Osteoblast (primary cell): ENCODE data around the gene TMPRSS9. TPM values are rescaled to one million over a fixed set of nuclear protein-coding genes. Genes with fewer than 3 reads are reported as not detected.

Source experiments
- DNase-seq: peaks from one replicate; pipeline ENCODE4 v3.0.0; 2011; ENCODE audit warnings: low spot score, mixed read lengths; ENCODE audit not compliant: insufficient read length; ENCODE audit errors: missing footprints
- H2AFZ ChIP-seq: 2 replicates; pipeline ENCODE4 v1.6.0; 2011; ENCODE audit warnings: mild to moderate bottlenecking, low read length
- H3K27ac ChIP-seq: 2 replicates; pipeline ENCODE4 v1.5.1; 2011; ENCODE audit warnings: mild to moderate bottlenecking, low read depth, low read length, moderate library complexity
- H3K27me3 ChIP-seq: 2 replicates; pipeline ENCODE4 v1.6.0; 2012; ENCODE audit warnings: mild to moderate bottlenecking, control low read depth, inconsistent platforms, low read length, moderate library complexity; ENCODE audit not compliant: insufficient read depth
- H3K36me3 ChIP-seq: 2 replicates; pipeline ENCODE4 v1.5.1; 2011; ENCODE audit warnings: mild to moderate bottlenecking, low read length, control low read depth, moderate library complexity; ENCODE audit not compliant: insufficient read depth
- H3K4me1 ChIP-seq: 2 replicates; pipeline ENCODE4 v1.5.1; 2011; ENCODE audit warnings: mild to moderate bottlenecking, low read length, control low read depth, moderate library complexity; ENCODE audit not compliant: insufficient read depth
- H3K4me2 ChIP-seq: 2 replicates; pipeline ENCODE4 v1.6.0; 2011; ENCODE audit warnings: mild to moderate bottlenecking, low read length; ENCODE audit not compliant: insufficient read depth
- H3K4me3 ChIP-seq: fragments of 200-600 bp; sonication (generic); 3 replicates; pipeline ENCODE4 v1.5.1; 2012; ENCODE audit warnings: mild to moderate bottlenecking, low read length, inconsistent platforms; ENCODE audit not compliant: insufficient read depth
- H3K79me2 ChIP-seq: 2 replicates; pipeline ENCODE4 v1.6.0; 2012; ENCODE audit warnings: mild to moderate bottlenecking, low read length, control low read depth, inconsistent platforms; ENCODE audit not compliant: insufficient read depth
- H3K9me3 ChIP-seq: 2 replicates; pipeline ENCODE4 v1.5.1; 2011; ENCODE audit warnings: low read depth, low read length, control low read depth
- H4K20me1 ChIP-seq: 2 replicates; pipeline ENCODE4 v1.6.0; 2012; ENCODE audit warnings: mild to moderate bottlenecking, low read length, control low read depth; ENCODE audit not compliant: insufficient read depth
- total RNA-seq: library from RNA; depleted of rRNA; stranded (reverse); fragments of >200 nt; gene quantifications from 2 replicates; pipeline ENCODE4 v1.2.3, GENCODE V29; 2012
- TF ChIP-seq, protein P1 (sequence below): IDR thresholded peaks from 2 replicates; pipeline ENCODE4 v1.5.1; 2011; ENCODE audit warnings: mild to moderate bottlenecking, low read depth, low read length, moderate library complexity; ENCODE audit errors: extremely low read depth

Gene TMPRSS9
- total RNA-seq, 1 donor: 1.1 TPM

GRCh38 chr19:2356036-2356646, 3.9 kb upstream of the TMPRSS9 start:
- H3K36me3 ChIP-seq: no peaks in the 10 kb centered on the region
- TF ChIP-seq, protein P1, sequence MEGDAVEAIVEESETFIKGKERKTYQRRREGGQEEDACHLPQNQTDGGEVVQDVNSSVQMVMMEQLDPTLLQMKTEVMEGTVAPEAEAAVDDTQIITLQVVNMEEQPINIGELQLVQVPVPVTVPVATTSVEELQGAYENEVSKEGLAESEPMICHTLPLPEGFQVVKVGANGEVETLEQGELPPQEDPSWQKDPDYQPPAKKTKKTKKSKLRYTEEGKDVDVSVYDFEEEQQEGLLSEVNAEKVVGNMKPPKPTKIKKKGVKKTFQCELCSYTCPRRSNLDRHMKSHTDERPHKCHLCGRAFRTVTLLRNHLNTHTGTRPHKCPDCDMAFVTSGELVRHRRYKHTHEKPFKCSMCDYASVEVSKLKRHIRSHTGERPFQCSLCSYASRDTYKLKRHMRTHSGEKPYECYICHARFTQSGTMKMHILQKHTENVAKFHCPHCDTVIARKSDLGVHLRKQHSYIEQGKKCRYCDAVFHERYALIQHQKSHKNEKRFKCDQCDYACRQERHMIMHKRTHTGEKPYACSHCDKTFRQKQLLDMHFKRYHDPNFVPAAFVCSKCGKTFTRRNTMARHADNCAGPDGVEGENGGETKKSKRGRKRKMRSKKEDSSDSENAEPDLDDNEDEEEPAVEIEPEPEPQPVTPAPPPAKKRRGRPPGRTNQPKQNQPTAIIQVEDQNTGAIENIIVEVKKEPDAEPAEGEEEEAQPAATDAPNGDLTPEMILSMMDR: no peak
- H3K4me3 ChIP-seq: no peak overlapping the region
- peak; percentile 83 for DNase-seq
- H3K27ac ChIP-seq: no peak overlapping the region
- H3K79me2 ChIP-seq: no peaks in the 10 kb centered on the region
- no peak overlapping the region for H3K4me2 ChIP-seq
- peaks cover 18% of the 10 kb centered on the region for H3K27me3 ChIP-seq
- no peak overlapping the region for H2AFZ ChIP-seq
- no peaks in the 10 kb centered on the region for H3K9me3 ChIP-seq
- no peaks in the 10 kb centered on the region for H4K20me1 ChIP-seq
- H3K4me1 ChIP-seq: no peaks in the 10 kb centered on the region

- H3K27me3 ChIP-seq: peaks cover 30% of the 10 kb centered on the region
Observed at GRCh38 chr19:2357279-2358206, 2.5 kb upstream of the TMPRSS9 start.

GRCh38 chr19:2358548-2359173, 1.4 kb upstream of the TMPRSS9 start:
- no peaks in the 10 kb centered on the region for H3K9me3 ChIP-seq
- no peaks in the 10 kb centered on the region for H3K4me1 ChIP-seq
- H3K27me3 ChIP-seq: peaks cover 38% of the 10 kb centered on the region
- no peaks in the 10 kb centered on the region for H3K79me2 ChIP-seq
- no peak for DNase-seq
- H3K4me3 ChIP-seq: no peak overlapping the region
- TF ChIP-seq, protein P1: no peak
- H2AFZ ChIP-seq: no peak overlapping the region
- no peak overlapping the region for H3K27ac ChIP-seq
- H4K20me1 ChIP-seq: no peaks in the 10 kb centered on the region
- H3K36me3 ChIP-seq: no peaks in the 10 kb centered on the region
- no peak overlapping the region for H3K4me2 ChIP-seq

More at GRCh38 chr19:2357279-2358206, 2.5 kb upstream of the TMPRSS9 start:
- no peaks in the 10 kb centered on the region for H3K9me3 ChIP-seq
- H3K4me1 ChIP-seq: no peaks in the 10 kb centered on the region
- H2AFZ ChIP-seq: no peak overlapping the region
- H3K27ac ChIP-seq: no peak overlapping the region
- H4K20me1 ChIP-seq: no peaks in the 10 kb centered on the region
- TF ChIP-seq, protein P1: no peak
- H3K4me2 ChIP-seq: no peak overlapping the region
- no peak overlapping the region for H3K4me3 ChIP-seq
- DNase-seq: peak; percentile 74
- H3K79me2 ChIP-seq: no peaks in the 10 kb centered on the region
- H3K36me3 ChIP-seq: no peaks in the 10 kb centered on the region
